B cell (primary cell): ENCODE results near the gene NUAK1.

Experiments used
- CTCF ChIP-seq: fragments of 200-600 bp; IDR thresholded peaks from one replicate; pipeline ENCODE4 v1.8.0; 2022; ENCODE audit warnings: antibody characterized with exemption, mild to moderate bottlenecking
- EZH2 ChIP-seq: IDR thresholded peaks from 2 replicates; pipeline ENCODE4 v1.6.1; 2012; ENCODE audit warnings: borderline replicate concordance, low read depth, mild to moderate bottlenecking, moderate library complexity, low read length; ENCODE audit not compliant: insufficient read depth, poor library complexity, severe bottlenecking

- TF ChIP-seq CTCF (no peak), EZH2 (no peak)
Observed at GRCh38 chr12:106141452-106141851, 2.7 kb upstream of the NUAK1 start.
